Tongue (tissue), 2 donors: Measurements from ENCODE around the gene EEF1AKMT3. TPM values are rescaled to one million over a fixed set of nuclear protein-coding genes. Genes with fewer than 3 reads are reported as not detected.

Source experiments
- DNase-seq: peaks from one replicate; pipeline ENCODE4 v3.0.0-alpha.2; 2015
- total RNA-seq: library from RNA; depleted of rRNA; stranded (reverse); fragments of >200 nt; gene quantifications from one replicate; pipeline ENCODE4 v1.2.3, GENCODE V29; 2014

Gene EEF1AKMT3
- total RNA-seq, 1 donor from 2014 or later: 10.1 TPM

DNA sequence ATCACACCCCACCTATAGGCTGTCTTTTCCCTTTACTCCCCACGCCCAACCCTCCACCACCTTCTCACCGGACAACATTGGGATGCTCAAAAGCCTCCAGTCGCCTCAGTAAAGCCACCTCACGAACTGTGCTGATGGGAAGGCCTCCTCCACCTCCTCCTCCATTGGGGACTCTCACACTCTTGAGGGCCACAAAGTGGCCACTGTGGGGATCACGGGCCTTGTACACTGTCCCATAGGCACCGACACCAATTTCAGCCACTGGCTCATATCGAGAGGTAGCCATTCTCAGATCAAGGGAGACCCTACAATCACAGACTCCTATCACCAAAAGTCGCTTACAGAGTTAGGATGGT lies 21.0 kb upstream of the EEF1AKMT3 start:
- no peak for DNase-seq

DNA sequence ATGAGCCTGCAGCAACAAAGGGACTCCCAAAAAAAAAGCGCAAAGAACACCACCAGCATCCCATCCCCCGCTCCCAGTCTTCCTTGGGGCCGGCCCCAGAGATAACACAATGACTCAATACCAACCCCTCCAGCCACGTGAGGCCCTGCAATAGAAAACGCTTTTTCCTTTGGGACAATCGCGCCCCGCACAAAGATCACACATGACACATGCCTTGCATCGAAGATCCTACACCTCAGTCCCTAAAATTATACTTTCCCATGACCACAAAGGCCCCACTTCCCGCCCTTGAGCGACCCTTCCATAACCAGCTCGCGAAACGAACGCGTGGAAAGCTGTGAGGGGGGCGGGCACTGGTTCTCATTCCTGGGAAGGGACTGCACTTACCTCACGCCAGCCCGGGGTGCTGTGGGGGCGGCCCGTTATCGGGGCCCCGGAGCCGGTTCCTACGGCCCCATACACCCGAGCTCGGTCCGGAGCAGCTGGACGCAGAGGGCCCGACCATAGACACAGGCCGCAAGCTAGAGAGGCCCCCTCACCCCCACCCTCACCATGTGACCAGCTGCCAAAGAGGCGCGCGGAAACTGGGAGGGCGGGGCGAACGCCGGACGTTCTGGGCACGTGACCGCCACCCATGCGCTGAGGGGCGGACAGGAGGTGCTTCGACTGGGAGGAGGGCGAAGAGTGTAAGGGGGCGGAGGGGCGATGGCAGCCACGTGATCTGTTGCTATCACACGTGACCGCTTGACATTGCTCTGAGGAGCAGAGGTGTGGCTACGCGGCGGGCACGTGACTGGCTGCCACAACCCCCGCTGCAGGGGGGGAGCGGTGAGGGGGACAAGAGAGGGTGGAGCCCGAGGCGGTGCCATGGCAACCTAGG lies 20.4 kb upstream of the EEF1AKMT3 start, which contains the start of gene CDK4:
CDK4 (minus strand) TSS at position 523 of the 880 bp plus-strand sequence. CDS start 593 bp downstream, outside the sequence.
- DNase-seq: peak; percentile 99

DNA sequence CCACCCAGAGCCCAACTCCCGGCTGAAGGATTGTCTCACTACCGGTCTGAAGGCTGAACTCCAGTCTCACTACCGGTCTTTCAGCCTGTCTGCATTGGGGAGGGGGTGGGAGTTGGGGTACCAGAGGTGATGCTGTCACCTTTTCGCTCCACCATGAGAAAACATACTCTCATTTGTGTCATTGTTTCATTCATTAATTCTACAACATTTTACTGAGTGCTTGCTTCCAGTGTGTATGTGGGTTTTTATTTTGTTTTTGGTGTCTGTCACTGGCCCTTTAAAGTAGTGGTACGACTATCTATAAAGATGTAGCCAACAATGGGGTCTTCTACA lies 19.8 kb upstream of the EEF1AKMT3 start:
- DNase-seq: no peak

DNA sequence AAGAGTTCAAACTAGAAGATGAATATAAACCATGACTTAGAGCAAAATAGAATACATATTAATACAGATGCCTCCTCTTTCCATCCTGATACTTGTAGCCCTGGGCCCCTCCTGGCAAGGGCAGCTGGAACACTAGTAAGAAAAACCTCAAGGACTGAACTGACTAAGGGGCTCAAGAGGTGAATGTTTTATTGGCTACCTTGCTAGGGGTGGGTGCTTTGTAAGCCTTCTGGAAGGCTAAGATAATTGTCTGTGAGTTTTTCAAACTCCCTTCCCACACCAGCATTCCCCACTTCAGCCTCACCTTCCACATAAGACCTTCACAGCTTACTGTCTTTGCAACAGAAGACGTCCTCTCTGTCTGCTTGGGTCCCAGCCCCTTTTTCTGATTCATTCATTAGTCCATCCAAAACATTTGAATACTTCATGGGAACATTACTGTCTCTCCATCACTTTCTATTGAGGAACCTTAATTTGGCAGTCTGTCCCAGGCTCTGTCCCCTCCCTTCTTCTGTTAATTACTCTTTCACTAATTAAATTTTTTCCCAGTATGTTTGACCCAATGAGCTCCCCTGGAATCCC lies 18.6 kb upstream of the EEF1AKMT3 start:
- no peak for DNase-seq

DNA sequence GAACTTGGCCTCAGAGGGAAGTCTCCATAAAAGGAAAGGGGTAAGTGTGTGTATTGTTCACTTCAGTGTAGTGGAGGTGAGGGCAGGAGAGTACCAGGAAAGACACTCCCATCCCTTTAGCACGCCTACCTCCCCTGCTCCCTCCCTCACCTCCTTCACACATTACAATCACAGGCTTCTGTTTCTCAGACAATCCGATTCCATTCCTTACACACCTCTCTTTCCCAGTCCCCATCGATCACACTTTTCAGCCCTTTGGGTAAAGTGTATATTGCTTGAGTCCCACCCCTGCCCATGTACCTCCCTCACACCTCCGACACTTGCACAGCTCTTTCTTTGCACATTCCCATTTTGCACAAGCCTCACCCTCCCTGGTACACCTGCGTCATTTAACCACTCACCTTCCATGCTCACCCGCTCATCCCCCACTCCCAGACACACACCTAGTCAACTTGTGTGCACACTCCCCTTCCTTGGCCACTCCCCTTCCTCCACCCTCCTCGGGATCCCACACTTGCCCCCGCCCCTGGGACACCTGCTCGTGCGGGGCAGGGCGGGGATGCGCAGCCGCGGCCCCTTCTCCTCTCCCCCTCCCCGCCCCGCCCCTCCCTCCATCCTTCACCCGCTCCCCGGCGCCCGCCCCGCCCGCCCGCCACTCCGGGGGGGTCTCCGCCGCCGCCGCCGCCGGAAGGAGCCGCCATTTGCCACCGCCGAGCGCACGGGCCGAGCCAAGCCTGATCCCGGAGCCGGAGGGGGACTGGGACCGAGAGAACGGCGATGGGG lies 17.8 kb upstream of the EEF1AKMT3 start, which contains the start of gene MARCHF9:
MARCHF9 (plus strand) TSS at position 693 of the 783 bp plus-strand sequence. CDS start 426 bp downstream, outside the sequence.
- DNase-seq: peak; percentile 72

DNA sequence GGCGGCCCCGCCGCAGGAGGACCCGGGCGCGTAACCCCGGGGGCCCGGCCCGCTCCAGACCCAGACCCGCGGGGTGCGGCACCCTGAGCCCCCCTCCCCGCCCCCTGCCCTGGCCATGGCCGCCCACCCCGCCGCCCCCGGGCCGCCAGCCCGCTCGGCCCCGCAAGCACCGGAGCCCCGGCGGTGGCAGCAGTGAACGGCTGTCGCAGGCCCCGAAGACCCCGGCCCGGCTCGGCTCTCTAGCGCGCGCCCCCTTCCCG lies 17.3 kb upstream of the EEF1AKMT3 start:
- DNase-seq: no peak

DNA sequence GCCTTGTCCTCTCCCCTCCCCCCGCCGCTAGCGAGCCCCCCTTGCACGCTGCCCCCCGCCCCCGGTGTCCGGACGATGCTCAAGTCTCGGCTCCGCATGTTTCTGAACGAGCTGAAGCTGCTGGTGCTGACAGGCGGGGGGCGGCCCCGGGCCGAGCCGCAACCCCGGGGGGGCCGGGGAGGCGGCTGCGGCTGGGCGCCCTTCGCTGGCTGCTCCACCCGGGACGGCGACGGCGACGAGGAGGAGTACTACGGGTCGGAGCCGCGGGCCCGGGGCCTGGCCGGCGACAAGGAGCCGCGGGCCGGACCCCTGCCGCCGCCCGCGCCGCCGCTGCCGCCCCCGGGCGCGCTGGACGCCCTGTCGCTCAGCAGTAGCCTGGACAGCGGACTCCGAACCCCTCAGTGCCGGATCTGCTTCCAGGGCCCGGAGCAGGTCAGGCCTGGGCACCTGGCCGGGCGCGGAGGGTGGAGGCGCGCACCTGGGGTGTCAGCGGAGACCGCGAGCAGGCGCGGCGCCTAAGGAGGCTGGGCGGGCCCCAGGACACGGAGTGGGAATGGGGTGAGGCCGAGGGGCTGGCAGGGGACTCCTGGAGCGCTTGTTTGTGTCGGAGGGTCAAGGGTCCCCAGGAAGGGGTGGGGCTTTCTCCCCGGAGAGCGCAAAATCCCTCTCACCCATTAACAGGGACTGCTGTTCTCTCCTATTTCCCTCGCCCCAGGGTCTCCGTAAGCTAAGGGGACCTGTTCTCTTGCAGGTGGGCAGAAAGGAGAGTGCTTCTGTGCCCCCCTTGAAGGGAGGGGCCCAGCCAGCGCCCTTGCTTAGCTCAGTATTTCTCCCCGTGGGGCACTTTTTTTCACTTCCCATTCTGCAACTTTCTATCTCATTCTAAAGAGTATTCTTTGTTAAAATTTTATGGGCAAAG lies 16.7 kb upstream of the EEF1AKMT3 start:
- DNase-seq: no peak

DNA sequence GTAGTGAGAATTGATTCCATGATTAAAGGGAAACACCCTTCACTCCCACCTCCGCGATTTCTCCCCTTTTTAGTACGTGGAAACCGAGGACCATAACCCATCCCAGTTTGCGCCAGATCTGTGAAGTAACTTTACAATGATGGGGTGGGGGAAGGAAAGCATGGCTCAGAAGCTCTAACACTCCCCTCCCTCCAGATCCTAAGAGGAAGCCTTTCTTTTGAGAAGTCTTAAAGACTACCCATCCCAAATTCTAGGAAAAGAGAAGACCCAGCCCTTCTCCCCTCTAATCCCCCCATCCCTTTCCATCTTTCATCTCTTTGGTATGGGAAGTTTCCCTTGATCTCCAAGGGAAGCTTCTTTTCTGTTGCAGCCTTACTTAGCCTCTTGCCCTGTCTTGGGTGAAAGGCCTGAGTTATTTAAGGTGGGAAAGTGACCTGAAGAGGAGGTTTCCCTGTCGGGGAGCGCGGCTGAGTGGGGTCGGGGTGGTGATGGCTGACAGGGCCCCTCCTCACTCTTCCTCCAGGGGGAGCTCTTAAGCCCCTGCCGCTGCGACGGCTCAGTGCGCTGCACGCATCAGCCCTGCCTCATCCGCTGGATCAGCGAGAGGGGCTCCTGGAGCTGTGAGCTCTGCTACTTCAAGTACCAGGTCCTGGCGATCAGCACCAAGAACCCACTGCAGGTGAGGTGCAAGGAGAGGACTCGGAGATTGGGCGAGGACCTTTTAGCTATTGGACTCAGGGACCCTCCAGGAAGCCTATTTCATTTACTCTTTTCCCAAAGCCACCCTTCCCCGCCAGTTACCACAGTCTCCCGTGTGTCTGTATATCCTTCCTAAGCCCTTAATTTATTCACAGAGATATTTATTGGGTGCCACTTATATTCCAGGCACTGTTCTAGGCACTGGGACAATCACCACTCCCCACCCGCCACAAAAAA lies 15.7 kb upstream of the EEF1AKMT3 start:
- peak; percentile 37 for DNase-seq

DNA sequence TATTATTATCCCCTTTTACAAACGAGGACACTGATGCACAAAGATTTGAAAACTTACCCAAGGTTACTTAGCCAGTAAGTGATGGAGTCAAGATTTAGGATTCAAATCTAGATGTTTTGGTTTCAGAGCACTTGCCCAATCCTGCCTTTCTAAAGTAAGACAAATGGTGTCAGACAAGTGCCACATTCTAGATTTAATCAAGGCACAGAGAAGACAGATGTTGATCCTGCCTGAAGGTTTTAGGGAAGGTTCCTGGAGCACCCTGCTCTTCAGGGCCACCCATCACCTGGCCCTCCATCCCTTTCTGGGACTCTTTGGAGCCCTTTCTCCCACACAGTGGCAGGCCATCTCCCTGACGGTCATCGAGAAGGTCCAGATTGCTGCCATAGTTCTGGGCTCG lies 14.6 kb upstream of the EEF1AKMT3 start:
- DNase-seq: no peak

DNA sequence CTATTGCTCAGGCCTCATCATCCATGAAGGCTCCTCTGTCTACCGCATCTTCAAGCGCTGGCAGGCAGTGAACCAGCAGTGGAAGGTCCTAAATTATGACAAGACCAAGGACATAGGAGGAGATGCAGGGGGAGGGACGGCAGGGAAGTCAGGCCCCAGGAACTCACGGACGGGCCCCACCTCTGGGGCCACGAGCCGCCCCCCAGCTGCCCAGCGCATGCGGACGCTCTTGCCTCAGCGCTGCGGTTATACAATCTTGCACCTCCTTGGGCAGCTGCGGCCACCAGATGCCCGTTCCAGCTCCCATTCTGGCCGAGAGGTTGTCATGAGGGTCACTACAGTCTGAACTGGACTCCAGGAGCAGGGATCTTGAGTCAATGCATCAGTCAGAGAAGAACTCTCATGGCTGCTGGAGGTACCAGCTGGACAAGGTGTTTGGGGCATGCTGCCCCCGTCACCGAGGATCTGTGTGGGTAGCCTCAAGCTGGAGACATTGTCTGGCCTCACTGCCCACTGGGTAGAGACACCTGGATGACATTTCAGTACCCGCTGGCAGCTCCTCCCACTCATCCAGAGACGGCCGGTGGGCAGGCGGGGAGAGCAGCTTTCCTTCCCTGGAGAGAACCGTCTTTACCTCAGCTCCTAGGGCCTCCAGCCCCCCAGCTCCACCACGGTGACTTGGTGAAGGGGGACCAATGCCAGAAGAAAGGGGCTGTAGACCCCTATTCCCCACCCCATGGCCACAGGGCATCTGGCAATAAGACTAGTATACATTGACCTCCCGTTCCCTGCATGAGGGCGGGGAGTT lies 13.7 kb upstream of the EEF1AKMT3 start:
- no peak for DNase-seq

DNA sequence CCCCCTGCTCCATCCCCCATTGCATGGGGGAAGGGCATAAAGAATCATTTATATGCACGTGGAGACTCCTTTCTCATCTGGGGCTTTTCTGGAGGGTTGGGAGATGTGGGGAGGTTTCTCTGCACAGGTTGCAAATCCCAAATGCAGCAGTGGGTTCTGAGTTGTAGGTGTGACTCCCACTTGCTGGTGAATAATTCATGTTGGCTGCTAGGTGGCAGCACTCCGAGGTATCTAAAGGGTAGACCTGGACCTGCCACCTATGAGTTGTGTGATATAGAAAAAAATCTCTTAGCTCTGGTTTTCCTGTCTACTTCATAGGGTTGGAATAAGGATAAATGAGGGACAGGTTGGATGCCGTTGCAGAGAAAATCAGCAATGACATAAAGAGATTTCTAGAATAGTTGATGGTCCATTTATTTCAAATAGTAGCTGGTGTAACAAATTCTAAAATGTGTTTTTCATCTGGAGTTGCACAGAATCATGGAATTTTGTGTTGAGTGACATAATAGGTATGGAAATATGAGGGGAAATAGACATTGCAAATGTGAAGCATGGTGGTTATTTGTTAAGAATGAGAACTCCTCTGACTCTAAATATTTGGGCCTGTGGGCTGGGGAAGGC lies 12.9 kb upstream of the EEF1AKMT3 start:
- DNase-seq: no peak

DNA sequence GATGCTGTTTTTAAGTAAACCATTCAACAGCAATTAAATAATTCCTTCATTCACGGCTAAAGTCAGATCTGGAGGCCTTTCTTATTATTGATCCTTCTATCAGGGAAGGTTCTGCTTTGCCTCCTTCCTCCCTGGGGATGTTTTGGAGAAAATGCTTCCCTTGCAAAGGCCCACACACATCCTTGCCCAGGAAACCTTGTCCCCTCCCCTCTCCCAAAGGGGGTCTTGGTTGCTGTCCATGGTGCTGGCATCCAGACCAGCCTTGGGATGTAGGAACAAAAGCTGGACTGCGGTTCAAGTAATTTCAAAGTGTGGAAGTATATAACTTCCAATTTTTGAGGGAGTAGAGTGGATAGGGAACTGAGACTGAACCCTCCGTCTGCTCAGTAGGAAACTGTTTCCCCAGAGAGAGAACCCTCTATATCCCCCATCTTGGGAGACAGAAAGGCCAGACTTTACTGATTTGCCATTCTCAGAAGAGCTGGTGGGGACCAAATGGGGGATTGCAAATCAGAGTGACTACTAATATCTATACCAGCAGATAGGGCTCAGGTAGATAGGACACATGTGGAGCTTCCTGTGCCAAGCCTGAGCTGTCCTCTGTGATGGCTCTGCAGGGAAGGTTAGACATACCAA lies 11.9 kb upstream of the EEF1AKMT3 start:
- DNase-seq: peak; percentile 64

DNA sequence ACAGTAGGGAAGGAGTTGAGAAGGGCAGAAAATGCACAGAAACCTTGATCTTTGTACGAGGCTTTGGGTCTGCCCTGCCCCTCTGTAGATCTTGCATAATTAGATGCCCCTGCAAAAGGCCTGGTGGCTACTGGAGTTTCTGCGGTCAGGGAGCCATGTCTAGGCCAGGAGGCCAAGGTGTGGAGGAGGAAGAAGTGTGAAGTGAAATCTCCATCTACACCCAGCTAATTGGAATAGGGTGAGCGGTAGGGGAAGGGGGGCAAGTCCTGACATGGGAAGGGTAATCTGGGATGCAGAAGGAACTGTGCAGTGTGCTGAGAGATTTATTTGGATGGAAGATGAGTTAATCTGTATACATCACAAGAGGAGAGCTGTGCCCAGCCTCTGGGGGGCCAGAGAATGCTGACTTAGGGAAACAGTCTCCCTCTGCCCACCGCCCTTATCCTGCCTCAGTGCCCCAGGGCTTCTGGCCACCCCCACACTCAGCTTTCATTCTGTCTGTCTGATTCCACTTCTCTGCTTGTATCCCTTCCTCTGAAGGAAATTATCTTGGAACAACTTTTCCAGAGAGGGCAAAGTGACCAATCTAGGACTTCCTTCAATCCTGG lies 10.9 kb upstream of the EEF1AKMT3 start:
- no peak for DNase-seq

DNA sequence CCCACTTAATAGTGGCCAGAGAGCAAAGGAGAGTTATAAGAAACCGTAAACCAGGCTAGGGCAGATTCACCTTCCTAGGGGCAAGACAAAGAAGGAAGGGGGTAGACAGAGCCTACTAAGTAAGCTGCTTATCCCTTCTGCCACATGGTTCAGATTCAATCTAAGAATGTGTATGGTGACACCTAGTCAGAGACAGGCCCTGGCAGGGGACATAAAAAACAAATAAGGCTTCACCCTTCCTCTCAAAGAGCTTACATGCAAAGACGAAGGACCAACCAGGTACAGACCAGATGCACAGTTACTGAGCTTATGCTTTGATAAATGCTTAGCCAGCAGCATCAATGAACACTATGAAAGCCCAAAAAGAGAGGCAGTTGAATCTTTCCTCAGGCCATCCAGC lies 10.0 kb upstream of the EEF1AKMT3 start:
- no peak for DNase-seq

DNA sequence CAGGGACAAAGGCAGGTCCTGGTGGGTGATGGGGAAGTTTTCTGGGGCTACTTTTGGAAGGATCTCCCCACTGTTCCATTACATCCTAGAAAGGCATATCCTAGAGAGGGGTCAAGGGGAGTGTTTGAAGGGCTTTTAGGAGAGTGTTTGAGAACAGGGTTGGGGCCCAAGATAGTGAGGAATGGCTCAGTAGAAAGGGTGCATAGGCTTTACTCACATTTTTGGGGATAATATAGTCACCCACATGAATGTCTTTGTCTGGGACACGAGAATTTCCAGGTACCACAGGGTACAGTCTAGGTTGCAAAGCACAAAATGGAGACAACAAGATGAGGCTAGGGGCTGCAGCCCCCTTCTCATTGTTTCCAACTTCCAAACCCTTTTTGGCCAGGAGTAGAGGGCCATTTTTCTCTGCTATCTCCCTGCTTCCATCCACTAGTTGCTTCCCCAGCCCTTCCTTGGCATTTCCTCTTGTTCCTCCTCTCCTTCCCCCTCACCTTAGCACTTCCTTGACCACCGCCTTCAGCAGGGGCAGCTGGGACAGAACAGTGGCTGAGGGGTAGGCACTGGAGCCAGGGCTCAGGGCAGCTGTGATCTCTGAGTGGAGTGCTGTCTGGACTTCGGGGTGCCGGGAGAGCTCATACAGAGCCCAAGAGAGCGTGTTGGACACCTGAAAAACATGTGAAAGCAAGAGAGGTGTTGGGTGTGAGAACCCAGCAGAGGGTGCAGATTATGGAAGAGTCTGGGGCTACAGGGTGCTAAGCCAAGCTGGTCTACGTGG lies 8.3 kb upstream of the EEF1AKMT3 start:
- DNase-seq: no peak

DNA sequence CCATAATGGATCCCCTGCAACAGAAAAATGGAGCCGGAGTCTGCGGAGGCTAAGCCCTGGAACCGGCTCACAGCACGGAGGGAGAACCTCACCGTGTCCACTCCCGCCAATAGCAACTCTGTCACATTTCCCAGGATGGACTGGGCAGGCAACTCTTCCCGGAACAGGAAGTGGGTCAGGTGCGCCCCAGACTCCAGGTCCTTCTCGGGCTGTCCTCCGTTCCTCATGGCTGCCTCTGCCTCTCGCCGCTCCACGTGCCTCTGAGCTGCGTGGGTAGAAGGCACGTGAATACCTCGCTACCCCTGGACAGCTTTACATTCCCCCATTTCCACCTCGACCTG lies 7.8 kb upstream of the EEF1AKMT3 start:
- DNase-seq: no peak

DNA sequence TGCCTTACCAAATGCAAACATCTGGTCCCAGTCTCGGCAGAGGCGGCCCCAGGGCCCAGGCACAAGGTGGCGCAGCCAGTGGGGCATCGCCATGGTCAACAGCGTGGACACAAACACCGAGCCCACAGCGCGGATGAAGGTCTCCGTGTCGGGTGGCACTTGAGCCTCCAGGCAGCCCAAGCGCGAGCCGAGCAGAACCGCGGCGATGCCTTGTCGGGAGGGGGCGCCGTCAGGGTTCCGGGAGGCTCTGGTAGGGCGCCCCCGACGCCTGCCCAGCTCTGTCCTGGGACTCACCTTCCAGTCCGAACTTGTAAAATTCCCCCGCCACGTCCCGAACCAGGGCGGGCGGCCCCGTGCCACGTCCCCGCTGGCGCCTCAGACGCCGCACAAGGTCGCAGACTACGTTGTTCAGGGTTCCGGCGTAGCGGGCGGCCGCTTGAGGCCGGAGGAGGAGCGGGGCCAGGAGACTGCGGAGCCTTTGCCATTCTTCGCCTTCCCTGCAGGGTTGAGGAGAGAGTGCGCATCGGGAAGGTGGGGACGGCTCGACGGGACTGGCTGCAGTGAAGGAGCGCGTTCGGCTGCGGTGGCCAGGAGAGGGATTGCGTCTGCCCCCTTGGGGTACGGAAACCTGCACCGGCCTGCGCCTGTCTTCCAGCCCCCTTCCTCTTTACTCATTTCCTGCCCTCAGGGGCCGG lies 7.3 kb upstream of the EEF1AKMT3 start:
- DNase-seq: no peak
